ENCODE results near the gene ZSCAN31.
A peak's percentile ranks its signal among the peaks of the same experiment; 100 is the strongest.

Gene ZSCAN31

GRCh38 chr6:28353356-28353755, 17.4 kb upstream of the ZSCAN31 start:
- DNase-seq (ENCODE audit: low read depth in 2 of 2), result no peak

- DNase-seq (ENCODE audit: low read depth in 2 of 2), result no peak
These were observed 15.6 kb upstream of the ZSCAN31 start for GRCh38 chr6:28351493-28351925.

GRCh38 chr6:28351087-28351486, 15.1 kb upstream of the ZSCAN31 start:
- DNase-seq (ENCODE audit: low read depth in 2 of 2), result no peak

GRCh38 chr6:28349892-28350737, 14.2 kb upstream of the ZSCAN31 start, which contains the start of gene ZKSCAN3:
ZKSCAN3 (plus strand) TSS chr6:28349947; CDS start chr6:28359587, 9,640 bp downstream.
- peak; percentile 36 to 60 for DNase-seq (ENCODE audit: low read depth in 2 of 2)

GRCh38 chr6:28349344-28349891, 13.5 kb upstream of the ZSCAN31 start:
- no peak for DNase-seq (ENCODE audit: low read depth in 2 of 2)

GRCh38 chr6:28347119-28347518, 11.2 kb upstream of the ZSCAN31 start:
- DNase-seq (ENCODE audit: low read depth in 2 of 2), result no peak

- DNase-seq (ENCODE audit: low read depth in 2 of 2), result no peak
These were observed 9.3 kb upstream of the ZSCAN31 start for GRCh38 chr6:28345201-28345600.

GRCh38 chr6:28343898-28344677, 8.1 kb upstream of the ZSCAN31 start:
- DNase-seq (ENCODE audit: low read depth in 2 of 2), result no peak

- DNase-seq (ENCODE audit: low read depth in 2 of 2), result no peak
These were observed 4.6 kb upstream of the ZSCAN31 start for GRCh38 chr6:28340310-28341095.

- DNase-seq (ENCODE audit: low read depth in 2 of 2), result no peak
These were observed 1.2 kb upstream of the ZSCAN31 start for GRCh38 chr6:28337121-28337520.

- DNase-seq (ENCODE audit: low read depth in 2 of 2), result no peak
These were observed 554 bp upstream of the ZSCAN31 start for GRCh38 chr6:28336284-28337120.

GRCh38 chr6:28335040-28335563, 846 bp downstream of the ZSCAN31 start:
- DNase-seq (ENCODE audit: low read depth in 2 of 2), result no peak

GRCh38 chr6:28334286-28335039, 1.5 kb downstream of the ZSCAN31 start:
- DNase-seq (ENCODE audit: low read depth in 2 of 2), result no peak

GRCh38 chr6:28333599-28334018, 2.3 kb downstream of the ZSCAN31 start:
- DNase-seq (ENCODE audit: low read depth in 2 of 2), result no peak

- DNase-seq (ENCODE audit: low read depth in 2 of 2), result no peak
These were observed 2.9 kb downstream of the ZSCAN31 start for GRCh38 chr6:28333047-28333446.

GRCh38 chr6:28330041-28330440, 5.9 kb downstream of the ZSCAN31 start:
- no peak for DNase-seq (ENCODE audit: low read depth in 2 of 2)

- no peak for DNase-seq (ENCODE audit: low read depth in 2 of 2)
These were observed 9.5 kb downstream of the ZSCAN31 start for GRCh38 chr6:28326371-28326948.

- no peak for DNase-seq (ENCODE audit: low read depth in 2 of 2)
These were observed 12.0 kb downstream of the ZSCAN31 start for GRCh38 chr6:28323813-28324424.

- DNase-seq (ENCODE audit: low read depth in 2 of 2), result no peak
These were observed 13.3 kb downstream of the ZSCAN31 start for GRCh38 chr6:28322661-28323060.

All from stimulated activated CD4-positive, alpha-beta T cell treated with anti-CD3 and anti-CD28 coated beads, Interleukin-1b, Interleukin-23, amount 100 ng/mL, for 1 hour (primary cell).